ENCODE data around the gene LYAR. TPM values are rescaled to one million over a fixed set of nuclear protein-coding genes. Genes with fewer than 3 reads are reported as not detected.

The LYAR gene
- polyA plus RNA-seq, 1 donor (not counting 4 experiments of a cell fraction or from before 2014, with no cell fraction given) = 19.8 TPM

GRCh38 chr4:4296283-4296846 lies 6.4 kb upstream of the LYAR start:
- H3K4me2 ChIP-seq (ENCODE audit: control insufficient read depth, extremely low read depth, insufficient read depth, low read depth, low read length) = no peak overlapping the region
- H4K20me1 ChIP-seq (ENCODE audit: control insufficient read depth, extremely low read depth, insufficient read depth, low read length) = no peaks in the 10 kb centered on the region
- no peak overlapping the region for H3K9ac ChIP-seq (ENCODE audit: control insufficient read depth, extremely low read depth, insufficient read depth, low read length)
- no peak overlapping the region for H3K27ac ChIP-seq (ENCODE audit: control insufficient read depth, insufficient read depth, low read length)
- no peak overlapping the region for H3K4me3 ChIP-seq (ENCODE audit: control insufficient read depth in 2 of 3, extremely low read depth in 1 of 3, insufficient read depth in 2 of 3, low read depth in 1 of 3, low read length in 3 of 3)
- no peaks in the 10 kb centered on the region for H3K9me1 ChIP-seq (ENCODE audit: control insufficient read depth, extremely low read depth, insufficient read depth, low read length)
- H3K9me3 ChIP-seq (ENCODE audit: control insufficient read depth, low read depth, low read length) = no peaks in the 10 kb centered on the region
- dilution Hi-C loops (cut with MboI; ENCODE audit: extremely low pct_ligation_motif_present, low sequenced_read_pairs) = no loop called here
- H3K79me2 ChIP-seq (ENCODE audit: control insufficient read depth, insufficient read depth, low read length) = peaks cover 23% of the 10 kb centered on the region
- TF ChIP-seq CTCF (optimal IDR thresholded peaks at IDR 0.05 in 1 of 3, IDR thresholded peaks at IDR 0.05 in 1 of 3, conservative IDR thresholded peaks at IDR 0.05 in 1 of 3; ENCODE audit: extremely low read depth in 1 of 3, insufficient read depth in 2 of 3, low read length in 3 of 3) = no peak
- TF ChIP-seq EZH2 (IDR thresholded peaks at IDR 0.05; ENCODE audit: low read length) = no peak
- H3K27me3 ChIP-seq (ENCODE audit: control insufficient read depth, extremely low read depth, insufficient read depth, low read length) = no peaks in the 10 kb centered on the region
- no peak overlapping the region for H2AFZ ChIP-seq (ENCODE audit: control insufficient read depth, low read length)
- DNase-seq (ENCODE audit: low read depth, low spot score) = no peak
- H3K4me1 ChIP-seq (ENCODE audit: control insufficient read depth, extremely low read depth, insufficient read depth, low read length) = peaks cover under 1% of the 10 kb centered on the region
- no peak for FAIRE-seq
- peaks cover 4 to 6% of the 10 kb centered on the region in 2 experiments for H3K36me3 ChIP-seq (ENCODE audit: control insufficient read depth in 2 of 2, extremely low read depth in 1 of 2, insufficient read depth in 2 of 2, low read length in 2 of 2)

GRCh38 chr4:4293279-4293678 lies 3.3 kb upstream of the LYAR start:
- DNase-seq (ENCODE audit: low read depth, low spot score) = no peak
- no peak overlapping the region for H3K9ac ChIP-seq (ENCODE audit: control insufficient read depth, extremely low read depth, insufficient read depth, low read length)
- H3K9me3 ChIP-seq (ENCODE audit: control insufficient read depth, low read depth, low read length) = no peaks in the 10 kb centered on the region
- TF ChIP-seq CTCF (optimal IDR thresholded peaks at IDR 0.05 in 1 of 3, IDR thresholded peaks at IDR 0.05 in 1 of 3, conservative IDR thresholded peaks at IDR 0.05 in 1 of 3; ENCODE audit: extremely low read depth in 1 of 3, insufficient read depth in 2 of 3, low read length in 3 of 3) = no peak
- TF ChIP-seq EZH2 (IDR thresholded peaks at IDR 0.05; ENCODE audit: low read length) = no peak
- FAIRE-seq = no peak
- H3K9me1 ChIP-seq (ENCODE audit: control insufficient read depth, extremely low read depth, insufficient read depth, low read length) = no peaks in the 10 kb centered on the region
- no peak overlapping the region for H3K4me2 ChIP-seq (ENCODE audit: control insufficient read depth, extremely low read depth, insufficient read depth, low read depth, low read length)
- no peaks in the 10 kb centered on the region for H4K20me1 ChIP-seq (ENCODE audit: control insufficient read depth, extremely low read depth, insufficient read depth, low read length)
- H2AFZ ChIP-seq (ENCODE audit: control insufficient read depth, low read length) = no peak overlapping the region
- no peaks in the 10 kb centered on the region for H3K27me3 ChIP-seq (ENCODE audit: control insufficient read depth, extremely low read depth, insufficient read depth, low read length)
- no peak overlapping the region for H3K27ac ChIP-seq (ENCODE audit: control insufficient read depth, insufficient read depth, low read length)
- dilution Hi-C loops (cut with MboI; ENCODE audit: extremely low pct_ligation_motif_present, low sequenced_read_pairs) = no loop called here
- peaks cover 1 to 4% of the 10 kb centered on the region in 2 experiments for H3K36me3 ChIP-seq (ENCODE audit: control insufficient read depth in 2 of 2, extremely low read depth in 1 of 2, insufficient read depth in 2 of 2, low read length in 2 of 2)
- H3K4me3 ChIP-seq (ENCODE audit: control insufficient read depth in 2 of 3, extremely low read depth in 1 of 3, insufficient read depth in 2 of 3, low read depth in 1 of 3, low read length in 3 of 3) = no peak overlapping the region
- H3K79me2 ChIP-seq (ENCODE audit: control insufficient read depth, insufficient read depth, low read length) = peaks cover 42% of the 10 kb centered on the region
- H3K4me1 ChIP-seq (ENCODE audit: control insufficient read depth, extremely low read depth, insufficient read depth, low read length) = peaks cover 9% of the 10 kb centered on the region

All from keratinocyte (primary cell).